Measurements from ENCODE around the gene UBE2I.

UBE2I gene

DNA sequence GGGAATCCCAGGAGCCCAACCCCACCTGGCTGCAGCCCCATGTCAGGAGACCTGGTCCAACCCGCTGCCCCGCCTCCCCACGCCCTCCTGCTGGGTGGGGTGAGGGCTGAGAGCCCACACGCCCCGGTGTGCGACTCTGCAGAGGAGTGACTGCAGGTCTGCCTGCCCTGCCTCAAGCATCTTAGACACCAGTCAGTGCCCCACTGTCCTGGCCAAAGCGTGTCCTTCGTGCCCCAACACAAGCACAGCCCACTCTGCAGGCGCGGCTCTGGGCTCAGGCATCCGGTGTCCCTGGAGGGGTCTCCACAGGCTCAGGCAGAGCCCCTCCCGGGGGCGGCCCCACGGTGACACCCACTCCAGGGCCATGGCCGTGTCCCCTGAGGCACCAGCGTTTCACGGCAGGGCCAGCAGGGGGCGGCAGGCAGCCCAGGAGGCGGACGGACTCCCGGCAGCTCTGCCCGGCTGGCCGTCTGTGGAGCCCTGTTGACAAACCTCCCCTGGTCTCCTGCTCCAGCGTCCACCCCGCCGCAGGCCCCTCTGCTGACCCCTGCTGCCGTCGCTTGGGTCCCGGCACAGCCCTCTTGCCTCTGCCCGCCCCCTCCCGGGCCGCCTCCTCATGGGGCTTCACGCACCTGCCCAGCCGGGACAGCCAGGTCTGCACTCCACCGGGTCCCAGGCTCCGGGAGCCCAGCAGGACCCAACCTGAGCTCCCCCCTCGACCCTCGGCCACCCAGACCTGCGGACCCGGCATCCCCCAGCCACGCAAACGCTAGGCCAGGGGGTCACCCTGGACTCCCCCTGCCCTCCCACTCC is 8.6 kb upstream of the UBE2I start:
- Histone ChIP-seq H3K27me3 (ENCODE audit: control insufficient read depth in 5 of 5, insufficient read depth in 4 of 5, low read length in 5 of 5) (peaks cover 22 to 37% (median 34%) of the 10 kb centered on the region in 5 donors), H3K36me3 (ENCODE audit: control insufficient read depth in 5 of 5, insufficient read depth in 5 of 5, low read length in 5 of 5) (no peaks in the 10 kb centered on the region), H3K4me3 (ENCODE audit: low read depth in 1 of 5, low read length in 5 of 5) (peak overlapping the region in 1 of 5 donors; percentile 29), H3K9ac (ENCODE audit: low read length in 5 of 5) (peak overlapping the region in 2 of 5 donors; percentile 41 to 62), H3K4me1 (ENCODE audit: control insufficient read depth in 5 of 5, insufficient read depth in 5 of 5, low read length in 5 of 5) (peaks cover 0 to 12% (median 7%) of the 10 kb centered on the region in 5 donors), H3K27ac (ENCODE audit: low read depth, low read length) (no peak overlapping the region), H3K9me3 (ENCODE audit: control insufficient read depth in 5 of 5, low read length in 5 of 5) (no peaks in the 10 kb centered on the region)

DNA sequence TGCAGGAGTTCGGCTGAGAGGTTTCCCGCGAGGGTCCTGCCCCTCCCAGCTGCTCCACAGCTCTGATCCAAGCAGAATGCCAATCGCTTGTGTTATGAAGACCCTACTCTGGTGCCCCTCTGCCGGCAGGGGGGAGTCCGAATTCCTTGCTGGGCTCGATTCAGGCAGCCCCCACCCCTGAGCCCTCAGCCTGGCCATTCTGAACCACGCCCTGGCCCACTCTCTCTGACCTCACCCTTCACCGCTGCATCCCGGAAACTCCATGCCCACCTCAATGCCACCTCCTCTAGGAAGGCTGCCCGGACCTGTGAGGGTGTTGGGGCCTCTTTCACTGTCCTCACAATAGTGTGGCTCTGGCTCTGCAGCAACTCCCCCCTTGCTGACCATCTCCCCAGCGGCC is 7.9 kb upstream of the UBE2I start:
- Histone ChIP-seq H3K9ac (ENCODE audit: low read length in 5 of 5) (no peak overlapping the region), H3K9me3 (ENCODE audit: control insufficient read depth in 5 of 5, low read length in 5 of 5) (no peaks in the 10 kb centered on the region), H3K4me3 (ENCODE audit: low read depth in 1 of 5, low read length in 5 of 5) (no peak overlapping the region), H3K4me1 (ENCODE audit: control insufficient read depth in 5 of 5, insufficient read depth in 5 of 5, low read length in 5 of 5) (peaks cover 0 to 12% (median 7%) of the 10 kb centered on the region in 5 donors), H3K36me3 (ENCODE audit: control insufficient read depth in 5 of 5, insufficient read depth in 5 of 5, low read length in 5 of 5) (no peaks in the 10 kb centered on the region), H3K27me3 (ENCODE audit: control insufficient read depth in 5 of 5, insufficient read depth in 4 of 5, low read length in 5 of 5) (peaks cover 22 to 36% (median 34%) of the 10 kb centered on the region in 5 donors), H3K27ac (ENCODE audit: low read depth, low read length) (no peak overlapping the region)

DNA sequence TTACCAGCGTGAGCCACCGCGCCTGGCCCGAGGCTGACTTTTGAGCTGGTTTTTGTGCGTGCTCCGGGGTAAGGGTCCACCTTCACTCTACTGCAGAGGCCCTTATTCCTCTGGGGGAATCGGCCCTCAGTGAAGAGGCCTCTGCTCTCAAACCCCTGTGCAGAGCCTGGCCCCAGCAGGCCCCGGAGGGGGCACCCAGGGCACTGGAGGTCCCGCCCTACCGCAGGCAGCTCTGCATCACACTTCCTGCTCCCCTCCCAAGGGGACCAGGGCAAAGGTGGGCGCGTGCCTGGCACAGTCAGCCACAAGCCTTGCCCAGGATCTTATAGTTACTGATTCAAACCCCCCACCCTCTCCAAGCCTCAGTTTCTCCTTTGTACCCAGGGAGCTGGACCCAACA is 3.6 kb upstream of the UBE2I start:
- H3K36me3 ChIP-seq (ENCODE audit: control insufficient read depth in 5 of 5, insufficient read depth in 5 of 5, low read length in 5 of 5), result no peaks in the 10 kb centered on the region
- no peaks in the 10 kb centered on the region for H3K9me3 ChIP-seq (ENCODE audit: control insufficient read depth in 5 of 5, low read length in 5 of 5)
- no peak overlapping the region for H3K9ac ChIP-seq (ENCODE audit: low read length in 5 of 5)
- peaks cover 6 to 16% (median 12%) of the 10 kb centered on the region in 5 donors for H3K27me3 ChIP-seq (ENCODE audit: control insufficient read depth in 5 of 5, insufficient read depth in 4 of 5, low read length in 5 of 5)
- peaks cover 6 to 20% (median 17%) of the 10 kb centered on the region in 5 donors for H3K4me1 ChIP-seq (ENCODE audit: control insufficient read depth in 5 of 5, insufficient read depth in 5 of 5, low read length in 5 of 5)
- no peak overlapping the region for H3K27ac ChIP-seq (ENCODE audit: low read depth, low read length)
- H3K4me3 ChIP-seq (ENCODE audit: low read depth in 1 of 5, low read length in 5 of 5), result no peak overlapping the region

DNA sequence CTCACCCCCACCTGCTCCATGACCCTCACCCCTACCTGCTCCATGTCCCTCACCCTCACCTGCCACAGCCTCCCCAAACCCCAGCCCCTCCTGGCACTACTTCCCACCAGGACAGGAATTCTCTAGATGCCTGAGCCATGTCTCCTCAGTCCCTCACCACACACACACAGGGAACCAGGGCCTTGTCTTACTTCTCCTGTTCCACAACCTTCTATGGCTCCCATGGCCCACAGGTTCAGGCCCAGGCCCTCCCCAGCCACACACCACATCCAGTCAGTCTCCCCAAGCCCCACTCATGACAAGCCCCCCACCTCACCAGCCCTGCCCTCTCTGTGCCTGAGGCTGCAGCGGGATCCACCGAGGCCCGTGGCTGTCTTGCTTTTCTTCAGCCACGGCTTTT is 3.1 kb upstream of the UBE2I start:
- Histone ChIP-seq H3K9ac (ENCODE audit: low read length in 5 of 5) (no peak overlapping the region), H3K27ac (ENCODE audit: low read depth, low read length) (no peak overlapping the region), H3K9me3 (ENCODE audit: control insufficient read depth in 5 of 5, low read length in 5 of 5) (no peaks in the 10 kb centered on the region), H3K27me3 (ENCODE audit: control insufficient read depth in 5 of 5, insufficient read depth in 4 of 5, low read length in 5 of 5) (peaks cover 5 to 14% (median 11%) of the 10 kb centered on the region in 5 donors), H3K36me3 (ENCODE audit: control insufficient read depth in 5 of 5, insufficient read depth in 5 of 5, low read length in 5 of 5) (no peaks in the 10 kb centered on the region), H3K4me1 (ENCODE audit: control insufficient read depth in 5 of 5, insufficient read depth in 5 of 5, low read length in 5 of 5) (peaks cover 9 to 21% (median 18%) of the 10 kb centered on the region in 5 donors), H3K4me3 (ENCODE audit: low read depth in 1 of 5, low read length in 5 of 5) (no peak overlapping the region)

DNA sequence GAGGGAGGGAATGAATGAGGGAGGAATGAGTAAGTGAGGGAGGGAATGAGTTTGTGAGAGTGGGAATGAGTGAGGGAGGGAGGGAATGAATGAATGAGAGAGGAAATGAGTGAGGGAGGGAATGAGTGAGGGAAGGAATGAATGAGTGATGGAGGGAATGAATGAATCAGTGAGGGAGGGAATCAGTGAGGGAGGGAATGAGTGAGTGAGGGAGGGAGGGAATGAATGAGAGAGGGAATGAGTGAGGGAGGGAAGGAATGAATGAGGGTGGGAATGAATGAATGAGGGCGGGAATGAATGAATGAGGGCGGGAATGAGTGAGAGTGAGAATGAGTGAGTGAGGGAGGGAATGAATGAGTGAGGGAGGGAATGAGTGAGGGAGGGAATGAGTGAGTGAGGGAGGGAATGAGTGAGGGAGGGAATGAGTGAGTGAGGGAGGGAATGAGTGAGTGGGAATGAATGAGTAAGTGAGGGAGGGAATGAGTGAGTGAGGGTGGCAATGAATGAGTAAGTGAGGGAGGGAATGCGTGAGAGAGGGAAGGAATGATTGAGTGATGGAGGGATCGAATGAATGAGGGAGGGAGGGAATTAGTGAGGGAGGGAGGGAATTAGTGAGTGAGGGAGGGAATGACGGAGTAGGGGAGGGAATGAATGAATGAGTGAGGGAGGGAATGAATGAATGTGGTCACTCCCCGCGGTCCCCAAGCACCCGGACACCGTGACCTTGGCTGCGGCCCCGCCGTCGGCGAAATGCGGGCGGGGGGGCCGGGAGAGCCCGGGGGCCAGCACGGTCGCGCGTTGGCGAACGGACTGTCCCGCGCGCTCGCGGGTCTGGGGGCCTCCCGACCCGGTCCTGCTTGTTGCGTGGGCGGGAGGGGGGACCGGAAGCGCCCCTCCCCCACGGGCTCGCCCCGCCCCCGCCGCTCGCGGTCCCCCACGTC is 1.1 kb upstream of the UBE2I start:
- H3K27me3 ChIP-seq (ENCODE audit: control insufficient read depth in 5 of 5, insufficient read depth in 4 of 5, low read length in 5 of 5), result peaks cover 0 to 9% (median 5%) of the 10 kb centered on the region in 5 donors
- peak overlapping the region; percentile 95 for H3K27ac ChIP-seq (ENCODE audit: low read depth, low read length)
- H3K36me3 ChIP-seq (ENCODE audit: control insufficient read depth in 5 of 5, insufficient read depth in 5 of 5, low read length in 5 of 5), result peaks cover 0 to 9% (median 6%) of the 10 kb centered on the region in 5 donors
- H3K9ac ChIP-seq (ENCODE audit: low read length in 5 of 5), result no peak overlapping the region
- peak overlapping the region; percentile 45 to 79 (median 68) for H3K4me3 ChIP-seq (ENCODE audit: low read depth in 1 of 5, low read length in 5 of 5)
- peaks cover 13 to 39% (median 36%) of the 10 kb centered on the region in 5 donors for H3K4me1 ChIP-seq (ENCODE audit: control insufficient read depth in 5 of 5, insufficient read depth in 5 of 5, low read length in 5 of 5)
- no peaks in the 10 kb centered on the region for H3K9me3 ChIP-seq (ENCODE audit: control insufficient read depth in 5 of 5, low read length in 5 of 5)

DNA sequence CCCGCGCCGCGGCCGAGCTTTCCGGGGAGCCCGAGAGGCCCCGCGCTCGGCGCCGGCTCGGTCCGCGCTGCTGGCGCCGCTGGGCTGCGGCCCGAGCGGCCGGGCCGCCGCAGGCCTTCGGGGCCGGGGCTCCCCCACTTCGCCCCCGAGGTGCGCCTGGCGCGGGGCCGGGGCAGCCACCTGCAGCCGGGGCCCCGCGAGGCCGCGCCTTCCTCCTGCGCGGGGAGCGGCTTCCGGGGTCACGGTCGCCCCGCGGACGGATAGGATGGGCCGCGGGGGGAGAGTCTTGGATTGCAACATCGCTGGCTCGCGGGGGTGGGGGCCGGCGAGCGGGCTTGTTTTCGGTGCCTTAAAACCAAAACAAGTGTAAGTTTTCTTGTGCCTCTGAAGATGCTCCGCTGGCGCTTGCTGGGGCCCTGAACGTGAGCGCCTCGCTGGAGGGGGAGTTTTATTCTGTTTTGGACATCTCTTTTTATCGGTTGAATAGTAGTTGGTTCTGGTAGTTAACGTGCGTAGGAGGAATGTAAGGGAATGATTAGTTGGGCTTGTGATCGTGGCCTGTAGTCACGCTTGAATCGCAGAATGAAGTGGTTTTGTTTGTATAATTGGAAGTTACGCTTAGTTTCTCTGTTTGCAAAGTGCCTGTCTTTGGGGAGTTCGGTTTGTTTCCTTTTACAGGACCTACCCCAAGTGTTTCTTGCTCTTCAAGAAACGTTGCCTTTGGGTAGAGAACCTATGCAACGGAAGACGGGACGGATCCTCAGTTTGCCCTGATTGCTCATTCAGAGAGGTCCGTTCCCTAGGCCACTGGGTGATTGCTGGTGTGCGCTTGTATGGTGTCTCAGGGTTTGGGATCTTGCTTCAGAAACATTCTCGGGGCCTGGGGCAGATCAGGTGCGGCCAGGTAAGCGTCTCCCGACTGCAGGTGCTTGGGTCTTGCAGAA is 724 bp downstream of the UBE2I start:
- Histone ChIP-seq H3K4me1 (ENCODE audit: control insufficient read depth in 5 of 5, insufficient read depth in 5 of 5, low read length in 5 of 5) (peaks cover 13 to 46% (median 36%) of the 10 kb centered on the region in 5 donors), H3K36me3 (ENCODE audit: control insufficient read depth in 5 of 5, insufficient read depth in 5 of 5, low read length in 5 of 5) (peaks cover 0 to 24% (median 21%) of the 10 kb centered on the region in 5 donors), H3K27me3 (ENCODE audit: control insufficient read depth in 5 of 5, insufficient read depth in 4 of 5, low read length in 5 of 5) (no peaks in the 10 kb centered on the region), H3K4me3 (ENCODE audit: low read depth in 1 of 5, low read length in 5 of 5) (peak overlapping the region; percentile 63 to 91 (median 82)), H3K27ac (ENCODE audit: low read depth, low read length) (peak overlapping the region; percentile 42), H3K9me3 (ENCODE audit: control insufficient read depth in 5 of 5, low read length in 5 of 5) (no peaks in the 10 kb centered on the region), H3K9ac (ENCODE audit: low read length in 5 of 5) (peak overlapping the region; percentile 50 to 83 (median 74))

DNA sequence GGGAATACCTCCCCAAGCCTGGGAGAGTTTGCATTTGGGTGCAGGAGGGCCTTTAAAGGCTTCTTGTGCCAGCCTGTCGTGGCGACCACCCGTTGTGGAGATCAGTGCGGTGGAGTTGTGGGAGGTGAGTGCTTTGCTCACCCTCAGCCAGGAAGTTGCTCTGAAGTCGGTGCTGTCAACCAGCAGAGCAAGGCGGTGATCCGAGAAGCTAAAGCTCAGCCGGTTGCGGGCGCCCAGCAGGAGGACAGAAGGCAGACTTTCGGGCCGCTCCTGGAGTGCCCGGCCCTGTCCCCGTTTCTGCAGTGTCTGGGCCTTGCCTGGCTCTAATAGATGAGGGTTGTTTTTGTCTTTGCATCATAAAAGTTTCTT is 1.4 kb downstream of the UBE2I start:
- H3K9me3 ChIP-seq (ENCODE audit: control insufficient read depth in 5 of 5, low read length in 5 of 5), result no peaks in the 10 kb centered on the region
- no peaks in the 10 kb centered on the region for H3K27me3 ChIP-seq (ENCODE audit: control insufficient read depth in 5 of 5, insufficient read depth in 4 of 5, low read length in 5 of 5)
- peak overlapping the region; percentile 50 to 83 (median 74) for H3K9ac ChIP-seq (ENCODE audit: low read length in 5 of 5)
- H3K4me1 ChIP-seq (ENCODE audit: control insufficient read depth in 5 of 5, insufficient read depth in 5 of 5, low read length in 5 of 5), result peaks cover 13 to 46% (median 36%) of the 10 kb centered on the region in 5 donors
- H3K27ac ChIP-seq (ENCODE audit: low read depth, low read length), result no peak overlapping the region
- peaks cover 0 to 31% (median 27%) of the 10 kb centered on the region in 5 donors for H3K36me3 ChIP-seq (ENCODE audit: control insufficient read depth in 5 of 5, insufficient read depth in 5 of 5, low read length in 5 of 5)
- peak overlapping the region; percentile 63 to 91 (median 82) for H3K4me3 ChIP-seq (ENCODE audit: low read depth in 1 of 5, low read length in 5 of 5)

DNA sequence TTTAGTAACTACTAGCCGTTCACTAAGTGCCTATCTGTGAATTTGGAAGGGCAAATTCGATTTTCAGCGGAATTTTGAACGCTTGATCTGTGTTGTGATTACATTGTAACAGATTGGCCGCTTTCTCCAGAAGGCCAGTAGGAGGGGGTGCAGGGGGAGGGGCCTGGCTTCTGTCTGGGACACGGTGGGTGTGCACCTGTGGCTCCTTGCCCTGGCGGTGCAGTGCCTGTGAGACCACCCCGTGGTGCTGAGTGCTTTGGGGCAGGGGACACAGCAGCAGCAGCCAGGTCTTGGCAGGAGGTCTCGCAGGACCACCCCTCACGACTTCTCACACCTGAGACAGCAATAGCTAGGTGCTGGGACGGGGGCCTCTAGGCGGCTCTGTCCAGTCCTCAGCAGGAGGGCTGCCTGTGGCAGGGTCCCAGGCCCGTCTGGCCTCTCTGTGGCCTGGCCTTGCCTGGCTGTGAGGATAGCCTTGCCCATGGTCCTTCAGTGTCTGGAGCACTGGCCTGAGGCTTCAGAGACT is 1.8 kb downstream of the UBE2I start:
- H3K27me3 ChIP-seq (ENCODE audit: control insufficient read depth in 5 of 5, insufficient read depth in 4 of 5, low read length in 5 of 5), result no peaks in the 10 kb centered on the region
- H3K4me3 ChIP-seq (ENCODE audit: low read depth in 1 of 5, low read length in 5 of 5), result peak overlapping the region; percentile 63 to 91 (median 82)
- H3K9me3 ChIP-seq (ENCODE audit: control insufficient read depth in 5 of 5, low read length in 5 of 5), result no peaks in the 10 kb centered on the region
- H3K36me3 ChIP-seq (ENCODE audit: control insufficient read depth in 5 of 5, insufficient read depth in 5 of 5, low read length in 5 of 5), result peaks cover 0 to 35% (median 32%) of the 10 kb centered on the region in 5 donors
- peak overlapping the region; percentile 30 for H3K27ac ChIP-seq (ENCODE audit: low read depth, low read length)
- H3K9ac ChIP-seq (ENCODE audit: low read length in 5 of 5), result peak overlapping the region; percentile 26 to 83 (median 74)
- H3K4me1 ChIP-seq (ENCODE audit: control insufficient read depth in 5 of 5, insufficient read depth in 5 of 5, low read length in 5 of 5), result peaks cover 13 to 46% (median 36%) of the 10 kb centered on the region in 5 donors
